ENCODE data around the gene WDR90.

The WDR90 gene

DNA sequence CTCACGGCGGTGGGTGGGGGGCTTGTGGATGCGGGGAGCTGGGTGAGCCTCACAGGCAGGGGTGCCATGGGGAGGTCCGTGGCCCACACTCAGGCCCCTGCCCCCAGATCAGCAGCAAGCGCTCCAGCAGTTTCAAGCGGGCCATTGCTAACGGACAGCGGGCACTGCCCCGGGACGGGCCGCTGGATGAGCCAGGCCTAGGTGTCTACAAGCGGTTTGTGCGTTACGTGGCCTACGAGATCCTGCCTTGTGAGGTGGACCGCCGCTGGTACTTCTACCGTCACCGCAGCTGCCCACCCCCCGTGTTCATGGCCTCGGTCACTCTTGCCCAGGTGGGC lies 27.4 kb downstream of the WDR90 start:
- no peak for DNase-seq (ENCODE audit: low read depth, low spot score)

DNA sequence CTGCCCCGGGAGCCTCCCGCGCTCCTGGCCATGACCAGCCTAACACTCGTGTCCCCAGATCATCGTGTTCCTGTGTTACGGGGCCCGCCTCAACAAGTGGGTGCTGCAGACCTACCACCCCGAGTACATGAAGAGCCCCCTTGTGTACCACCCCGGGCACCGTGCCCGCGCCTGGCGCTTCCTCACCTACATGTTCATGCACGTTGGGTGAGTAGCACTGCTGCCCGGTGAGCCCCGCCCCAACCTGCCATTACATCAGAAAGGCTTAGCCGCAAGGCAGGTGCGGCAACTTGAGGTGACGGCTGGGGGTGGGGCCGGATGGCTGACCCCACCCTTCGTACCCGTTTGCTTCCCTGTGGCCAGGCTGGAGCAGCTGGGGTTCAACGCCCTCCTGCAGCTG lies 27.7 kb downstream of the WDR90 start:
- no peak for DNase-seq (ENCODE audit: low read depth, low spot score)

DNA sequence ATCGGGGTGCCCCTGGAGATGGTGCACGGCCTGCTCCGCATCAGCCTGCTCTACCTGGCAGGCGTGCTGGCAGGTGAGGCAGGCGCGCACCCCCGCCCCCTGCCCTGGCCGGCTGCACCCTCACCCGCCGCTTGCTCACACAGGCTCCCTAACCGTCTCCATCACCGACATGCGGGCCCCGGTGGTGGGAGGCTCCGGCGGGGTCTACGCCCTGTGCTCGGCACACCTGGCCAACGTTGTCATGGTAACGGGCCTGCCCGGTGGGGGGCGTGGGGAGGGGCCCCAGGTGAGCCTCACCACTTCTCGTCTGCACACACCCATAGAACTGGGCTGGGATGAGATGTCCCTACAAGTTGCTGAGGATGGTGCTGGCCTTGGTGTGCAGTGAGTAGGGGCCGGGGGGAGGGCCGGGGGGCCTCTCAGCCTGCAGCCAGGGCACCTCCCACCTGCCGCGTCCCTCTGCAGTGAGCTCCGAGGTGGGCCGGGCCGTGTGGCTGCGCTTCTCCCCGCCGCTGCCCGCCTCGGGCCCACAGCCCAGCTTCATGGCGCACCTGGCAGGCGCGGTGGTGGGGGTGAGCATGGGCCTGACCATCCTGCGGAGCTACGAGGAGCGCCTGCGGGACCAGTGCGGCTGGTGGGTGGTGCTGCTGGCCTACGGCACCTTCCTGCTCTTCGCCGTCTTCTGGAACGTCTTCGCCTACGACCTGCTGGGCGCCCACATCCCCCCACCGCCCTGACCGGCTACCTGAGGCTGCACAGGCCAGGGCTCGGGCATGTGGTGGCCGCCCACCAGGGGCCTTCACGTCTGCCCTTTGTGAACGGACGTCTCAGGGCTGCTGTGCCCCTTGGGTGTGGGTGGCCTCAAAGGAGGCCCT lies 28.4 kb downstream of the WDR90 start:
- no peak for DNase-seq (ENCODE audit: low read depth, low spot score)

DNA sequence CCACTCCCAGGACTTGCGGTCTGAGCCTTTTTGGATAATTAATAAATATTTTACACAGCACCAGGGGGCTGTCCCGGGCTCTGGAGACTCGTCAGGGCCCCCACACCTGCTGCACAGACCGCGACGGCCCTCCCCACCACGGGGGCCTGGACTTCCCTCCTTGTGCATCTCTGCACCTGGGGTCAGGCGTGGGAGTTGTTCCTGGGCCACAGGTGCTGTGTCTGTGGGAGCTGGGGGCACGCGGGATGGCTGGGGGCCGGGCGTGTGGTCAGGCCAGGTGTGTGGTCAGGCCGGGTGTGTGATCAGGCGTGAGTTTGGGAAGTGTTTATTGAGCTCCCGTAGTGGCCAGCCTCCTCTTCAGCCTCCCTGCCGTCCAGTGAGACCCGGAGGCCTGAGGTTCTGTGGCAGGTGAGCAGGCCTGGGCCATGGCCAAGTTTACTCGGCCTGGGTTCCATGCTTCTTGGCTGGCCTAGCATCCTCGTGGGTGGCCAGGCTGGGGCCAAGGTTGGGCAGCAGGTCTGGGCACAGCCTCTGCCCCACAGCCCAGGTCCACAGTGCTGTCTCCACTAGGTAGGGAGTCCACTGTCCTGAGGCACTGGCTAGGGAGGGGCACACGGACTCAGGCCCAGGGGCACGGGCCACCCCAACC lies 29.2 kb downstream of the WDR90 start:
- DNase-seq (ENCODE audit: low read depth, low spot score) = no peak

DNA sequence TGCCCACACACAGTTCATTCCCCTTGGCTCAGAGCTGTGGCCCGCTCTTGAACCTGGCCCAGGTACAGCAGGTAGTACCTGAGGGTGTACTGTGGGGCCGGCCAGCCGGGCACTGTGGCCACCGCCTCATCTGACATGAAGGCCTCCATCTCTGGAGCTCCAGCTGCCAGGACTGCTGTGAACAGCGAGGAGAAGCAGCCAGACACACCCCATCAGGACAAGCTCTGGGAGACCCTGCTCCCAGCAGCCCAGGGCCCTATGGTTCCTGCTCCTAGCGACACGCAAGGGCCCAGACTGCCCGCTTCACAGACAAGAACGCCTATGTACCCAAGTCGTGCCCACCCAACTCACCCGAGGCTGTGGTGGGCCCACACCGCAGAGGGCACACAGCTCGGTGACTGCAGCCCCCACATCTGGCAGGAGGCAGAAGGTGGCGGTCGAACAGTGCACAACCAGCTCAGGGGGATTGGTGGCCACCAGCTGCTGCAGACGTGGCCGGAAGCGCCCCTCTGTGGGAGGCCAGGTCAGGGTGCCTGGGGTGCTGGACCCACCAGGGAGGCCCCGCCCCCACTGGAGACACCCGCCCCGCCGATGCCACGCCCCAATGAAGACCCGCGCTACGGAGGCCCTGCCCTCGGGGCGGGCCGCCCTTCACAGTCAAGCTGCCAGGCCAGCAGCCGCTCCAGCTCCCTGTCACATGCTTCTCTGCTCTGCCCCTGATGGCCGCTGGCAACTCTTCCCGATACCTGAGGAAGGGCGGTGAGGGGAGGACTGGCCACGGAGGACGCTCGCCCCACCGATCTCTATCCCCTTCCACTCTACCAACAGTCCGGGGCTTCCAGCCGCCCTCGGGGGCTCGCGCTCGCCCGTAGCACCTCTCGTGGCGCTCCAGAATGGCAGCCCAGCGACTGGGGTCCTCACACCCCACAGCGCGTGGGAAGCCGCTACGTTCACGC lies 30.0 kb downstream of the WDR90 start:
- DNase-seq (ENCODE audit: low read depth, low spot score) = no peak

DNA sequence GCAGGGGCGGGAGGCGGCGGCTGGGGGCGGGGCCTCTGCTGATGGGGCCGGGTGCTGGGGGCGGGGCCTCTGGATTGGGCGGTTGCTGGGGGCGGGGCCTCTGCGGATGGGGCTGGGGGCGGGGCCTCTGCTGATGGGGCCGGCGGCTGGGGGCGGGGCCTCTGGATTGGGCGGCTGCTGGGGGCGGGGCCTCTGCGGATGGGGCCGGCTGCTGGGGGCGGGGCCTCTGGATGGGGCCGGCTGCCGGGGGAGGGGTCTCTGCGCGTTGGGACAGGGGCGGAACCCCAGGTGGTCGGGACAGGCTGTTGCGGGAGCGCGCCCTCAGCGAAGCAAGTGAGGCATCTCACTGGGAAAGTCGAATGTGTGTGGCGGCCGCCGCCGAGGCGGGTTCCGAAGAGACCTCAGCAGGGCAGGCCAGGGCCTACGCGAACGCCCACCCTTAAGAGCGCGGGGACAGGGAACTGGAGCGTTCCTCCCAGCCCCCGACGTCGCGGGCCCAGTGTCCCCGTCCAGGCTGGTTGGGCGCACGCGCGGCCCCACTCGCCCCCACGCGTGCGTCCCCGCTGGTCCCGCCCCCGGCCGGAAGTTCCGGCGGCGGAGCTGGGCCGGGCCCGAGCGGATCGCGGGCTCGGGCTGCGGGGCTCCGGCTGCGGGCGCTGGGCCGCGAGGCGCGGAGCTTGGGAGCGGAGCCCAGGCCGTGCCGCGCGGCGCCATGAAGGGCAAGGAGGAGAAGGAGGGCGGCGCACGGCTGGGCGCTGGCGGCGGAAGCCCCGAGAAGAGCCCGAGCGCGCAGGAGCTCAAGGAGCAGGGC lies 30.9 kb downstream of the WDR90 start, which contains the start of gene STUB1:
TSS of gene STUB1 (plus strand) at position 597 of the 811 bp plus-strand sequence. CDS start at position 713, 116 bp downstream.
- peak; percentile 71 for DNase-seq (ENCODE audit: low read depth, low spot score)

DNA sequence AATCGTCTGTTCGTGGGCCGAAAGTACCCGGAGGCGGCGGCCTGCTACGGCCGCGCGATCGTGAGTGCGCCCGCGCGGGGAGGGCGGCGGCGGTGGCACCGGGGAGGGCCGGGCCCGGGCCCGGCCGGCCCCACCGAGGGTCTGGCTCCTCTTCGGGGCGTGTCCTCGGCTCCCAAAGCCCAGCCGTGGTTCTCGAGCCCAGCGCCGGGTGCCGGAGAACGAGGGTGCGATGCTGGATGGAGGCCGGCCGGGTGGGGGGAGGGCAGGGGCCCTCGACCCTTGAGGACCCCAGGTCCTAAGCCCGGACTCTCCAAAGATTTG lies 31.4 kb downstream of the WDR90 start:
- no peak for DNase-seq (ENCODE audit: low read depth, low spot score)

DNA sequence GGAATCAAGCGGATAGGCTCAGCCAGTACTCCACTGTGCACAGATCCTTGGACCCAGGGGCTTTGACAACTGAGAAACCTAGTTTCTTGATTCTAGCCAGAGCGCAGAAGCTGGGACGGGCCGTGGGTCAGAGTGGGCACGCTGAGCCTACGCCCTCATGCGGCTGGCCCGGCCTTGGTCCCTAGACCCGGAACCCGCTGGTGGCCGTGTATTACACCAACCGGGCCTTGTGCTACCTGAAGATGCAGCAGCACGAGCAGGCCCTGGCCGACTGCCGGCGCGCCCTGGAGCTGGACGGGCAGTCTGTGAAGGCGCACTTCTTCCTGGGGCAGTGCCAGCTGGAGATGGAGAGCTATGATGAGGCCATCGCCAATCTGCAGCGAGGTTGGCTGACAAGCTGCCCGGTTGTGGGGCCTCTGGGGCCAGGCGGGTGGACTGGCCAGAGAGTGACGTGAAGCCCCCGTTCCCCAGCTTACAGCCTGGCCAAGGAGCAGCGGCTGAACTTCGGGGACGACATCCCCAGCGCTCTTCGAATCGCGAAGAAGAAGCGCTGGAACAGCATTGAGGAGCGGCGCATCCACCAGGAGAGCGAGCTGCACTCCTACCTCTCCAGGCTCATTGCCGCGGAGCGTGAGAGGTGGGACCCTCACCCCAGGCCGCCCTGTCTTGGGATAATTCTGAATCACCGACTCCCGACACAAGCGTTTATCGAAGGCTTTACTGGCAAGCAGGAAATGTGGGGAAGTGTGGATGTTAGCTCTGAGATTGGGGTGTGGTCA lies 32.0 kb downstream of the WDR90 start:
- DNase-seq (ENCODE audit: low read depth, low spot score) = no peak

DNA sequence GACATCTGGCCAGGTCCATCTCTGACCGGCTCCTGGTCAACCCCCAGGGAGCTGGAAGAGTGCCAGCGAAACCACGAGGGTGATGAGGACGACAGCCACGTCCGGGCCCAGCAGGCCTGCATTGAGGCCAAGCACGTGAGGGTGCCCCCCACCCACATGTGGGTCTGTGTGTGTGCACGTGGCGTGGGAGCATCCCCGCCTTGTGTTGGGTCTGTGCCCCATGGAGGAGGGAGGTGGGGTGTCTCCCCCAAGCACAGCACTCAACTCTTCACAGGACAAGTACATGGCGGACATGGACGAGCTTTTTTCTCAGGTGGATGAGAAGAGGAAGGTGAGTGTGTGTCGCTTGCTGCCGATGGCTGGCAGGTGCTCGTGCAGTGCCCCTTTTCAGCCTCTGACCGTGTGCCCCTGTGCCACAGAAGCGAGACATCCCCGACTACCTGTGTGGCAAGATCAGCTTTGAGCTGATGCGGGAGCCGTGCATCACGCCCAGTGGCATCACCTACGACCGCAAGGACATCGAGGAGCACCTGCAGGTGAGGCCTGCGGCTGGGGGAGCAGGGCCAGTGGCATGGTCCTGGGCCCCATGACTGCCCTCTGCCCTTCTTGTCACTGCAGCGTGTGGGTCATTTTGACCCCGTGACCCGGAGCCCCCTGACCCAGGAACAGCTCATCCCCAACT lies 32.7 kb downstream of the WDR90 start:
- DNase-seq (ENCODE audit: low read depth, low spot score) = no peak

DNA sequence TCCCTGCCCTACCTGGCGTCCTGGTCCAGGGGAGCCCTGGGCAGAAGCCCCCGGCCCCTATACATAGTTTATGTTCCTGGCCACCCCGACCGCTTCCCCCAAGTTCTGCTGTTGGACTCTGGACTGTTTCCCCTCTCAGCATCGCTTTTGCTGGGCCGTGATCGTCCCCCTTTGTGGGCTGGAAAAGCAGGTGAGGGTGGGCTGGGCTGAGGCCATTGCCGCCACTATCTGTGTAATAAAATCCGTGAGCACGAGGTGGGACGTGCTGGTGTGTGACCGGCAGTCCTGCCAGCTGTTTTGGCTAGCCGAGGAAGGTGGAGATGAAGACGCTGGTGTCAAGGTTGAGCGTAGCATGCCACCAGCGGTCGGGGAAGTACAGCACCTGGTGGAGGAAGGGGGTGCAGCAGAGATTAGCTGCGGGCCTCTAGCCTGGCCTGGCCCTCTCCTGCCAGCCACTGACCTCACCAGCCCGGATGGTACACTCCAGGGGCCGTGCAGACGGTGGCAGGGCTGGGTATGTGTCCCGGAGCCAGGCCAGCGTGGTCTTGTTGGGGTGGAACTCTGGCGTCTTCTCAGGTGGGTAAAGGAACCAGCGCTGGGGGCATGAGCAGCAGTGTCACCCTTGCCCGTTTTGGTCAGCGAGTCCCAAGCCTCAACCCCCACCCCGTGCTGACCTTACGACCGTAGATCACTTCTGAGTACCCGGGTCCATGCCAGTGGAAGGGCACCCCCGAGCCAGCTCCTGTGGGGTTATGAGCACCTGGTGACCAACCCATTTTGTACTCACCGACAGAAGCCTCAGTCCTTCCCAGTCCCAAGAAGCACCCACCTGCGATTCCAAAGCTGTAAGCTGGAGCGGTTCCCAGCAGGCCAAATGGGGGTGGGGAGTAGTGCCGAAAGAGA lies 33.6 kb downstream of the WDR90 start:
- DNase-seq (ENCODE audit: low read depth, low spot score) = no peak

DNA sequence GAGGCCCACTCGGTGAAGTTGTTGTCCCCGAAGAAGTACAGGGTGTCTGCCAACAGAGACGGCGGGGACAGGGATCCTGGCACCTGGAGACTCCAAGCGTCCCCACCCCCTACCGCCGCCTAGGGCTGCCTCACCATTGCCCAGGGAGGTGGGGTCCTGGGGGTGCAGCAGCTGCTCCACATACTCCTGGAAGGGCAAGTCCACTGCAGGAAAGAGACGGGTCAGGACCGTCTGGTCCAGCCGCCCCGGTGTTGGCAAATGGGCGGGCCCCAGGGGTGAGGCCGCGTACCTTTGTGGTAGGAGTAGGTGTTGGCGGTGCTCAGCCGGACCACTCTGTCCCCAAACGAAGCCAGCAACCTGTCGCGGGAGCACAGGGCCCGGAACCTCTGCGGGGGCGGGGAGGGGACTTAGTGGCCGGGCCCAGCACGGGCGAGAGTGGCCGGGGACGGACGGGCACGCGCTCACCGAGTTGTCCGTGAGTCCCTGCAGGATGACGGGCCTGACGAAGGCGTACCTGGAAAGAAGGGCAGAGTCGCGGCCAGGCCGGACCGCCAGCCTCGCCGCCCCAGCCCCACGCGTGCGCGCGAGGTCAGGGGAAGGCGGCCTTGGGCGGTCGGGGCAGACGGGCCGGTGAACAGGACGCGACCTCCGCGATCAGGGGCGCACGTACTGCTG lies 34.4 kb downstream of the WDR90 start:
- no peak for DNase-seq (ENCODE audit: low read depth, low spot score)

DNA sequence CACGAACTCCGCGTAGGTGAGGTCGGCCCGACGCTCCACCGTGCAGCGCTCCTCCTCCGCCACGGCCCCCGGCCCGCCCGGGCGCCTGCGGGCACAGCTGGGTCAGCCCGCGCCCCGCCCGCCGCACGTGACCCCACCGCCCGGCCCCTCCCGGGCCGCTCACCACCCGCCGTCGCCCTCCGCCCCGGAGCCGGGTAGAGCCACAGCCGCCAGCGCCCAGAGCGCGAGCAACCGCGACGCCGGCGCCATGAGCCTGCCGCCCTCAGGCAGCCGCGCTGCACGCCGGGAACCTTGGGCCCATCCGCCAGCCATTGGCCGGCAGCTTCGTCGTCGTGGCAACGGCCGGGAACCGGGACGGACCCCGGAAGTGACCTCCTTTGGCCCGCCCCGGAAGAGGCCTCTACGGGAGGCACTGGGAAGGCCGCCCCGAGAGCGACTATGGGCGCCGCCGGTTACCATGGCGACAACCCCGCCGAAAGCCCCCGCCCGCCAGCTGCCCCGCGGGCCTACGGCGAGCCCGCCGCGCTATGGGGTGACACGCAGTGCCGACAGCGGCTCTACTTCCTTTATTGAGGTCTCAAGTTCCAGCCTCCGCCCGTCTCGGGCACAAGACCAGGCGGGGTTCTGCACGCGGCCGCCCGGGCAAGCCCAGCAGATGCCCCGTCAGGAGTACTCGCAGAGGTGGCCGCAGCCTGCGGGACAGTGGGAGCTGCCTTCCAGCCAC lies 35.1 kb downstream of the WDR90 start, which contains the start of gene JMJD8:
TSS of gene JMJD8 (minus strand) at position 264 of the 724 bp plus-strand sequence. CDS start at position 249, 15 bp downstream.
- peak; percentile 93 for DNase-seq (ENCODE audit: low read depth, low spot score)

DNA sequence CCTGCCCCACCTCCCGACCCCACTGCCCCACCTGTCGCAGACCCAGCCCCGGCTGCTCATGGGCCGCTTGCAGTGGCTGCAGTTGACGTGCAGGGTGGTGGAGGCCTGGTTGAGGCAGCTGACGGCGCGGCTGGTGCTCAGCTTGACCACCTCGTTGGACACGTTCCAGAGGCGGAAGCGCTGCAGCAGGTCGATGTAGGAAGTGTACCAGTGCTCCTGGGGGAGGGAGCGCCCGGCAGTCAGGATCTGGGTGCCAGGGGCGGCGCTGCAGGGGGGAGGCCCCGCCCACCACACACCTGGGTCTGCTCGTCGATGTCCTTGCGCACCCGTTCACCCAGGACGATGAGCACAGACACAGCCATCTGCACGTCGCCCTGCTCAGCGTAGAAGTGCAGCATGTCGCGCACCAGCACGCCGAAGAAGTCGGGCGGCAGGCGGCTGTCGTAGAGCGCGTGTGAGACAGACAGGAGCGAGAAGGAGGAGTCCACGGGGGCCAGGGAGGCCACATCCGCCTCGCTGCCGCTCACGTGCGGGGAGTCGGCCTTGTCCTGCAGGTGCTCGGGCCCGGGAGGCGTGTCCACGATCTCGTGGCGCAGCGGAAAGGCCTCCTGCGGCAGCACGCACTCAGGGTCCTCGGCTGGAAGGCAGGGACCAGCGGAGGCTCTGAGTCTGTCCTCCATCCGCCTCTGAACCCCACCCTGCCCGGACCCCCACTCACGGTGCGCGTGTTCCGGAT lies 36.0 kb downstream of the WDR90 start:
- no peak for DNase-seq (ENCODE audit: low read depth, low spot score)

DNA sequence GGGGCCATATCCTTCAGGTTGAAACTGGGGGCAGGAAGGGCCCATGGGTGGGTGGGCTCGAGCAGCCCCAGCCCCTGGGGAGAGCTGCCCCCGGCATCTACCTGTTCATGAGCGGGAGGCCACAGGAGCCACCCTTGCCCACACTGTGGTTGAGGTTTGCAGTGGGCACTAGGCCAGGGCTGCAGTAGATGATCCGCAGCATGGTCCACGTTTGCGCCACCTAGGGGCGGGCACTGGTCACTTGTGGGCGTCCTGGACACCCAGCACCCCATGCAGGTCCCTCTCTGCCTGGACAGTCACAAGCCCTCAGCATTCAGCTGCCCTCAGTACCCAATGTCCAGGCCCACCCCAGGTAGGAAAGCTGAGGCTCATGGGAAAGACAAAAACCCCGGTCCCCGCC lies 36.8 kb downstream of the WDR90 start:
- no peak for DNase-seq (ENCODE audit: low read depth, low spot score)

DNA sequence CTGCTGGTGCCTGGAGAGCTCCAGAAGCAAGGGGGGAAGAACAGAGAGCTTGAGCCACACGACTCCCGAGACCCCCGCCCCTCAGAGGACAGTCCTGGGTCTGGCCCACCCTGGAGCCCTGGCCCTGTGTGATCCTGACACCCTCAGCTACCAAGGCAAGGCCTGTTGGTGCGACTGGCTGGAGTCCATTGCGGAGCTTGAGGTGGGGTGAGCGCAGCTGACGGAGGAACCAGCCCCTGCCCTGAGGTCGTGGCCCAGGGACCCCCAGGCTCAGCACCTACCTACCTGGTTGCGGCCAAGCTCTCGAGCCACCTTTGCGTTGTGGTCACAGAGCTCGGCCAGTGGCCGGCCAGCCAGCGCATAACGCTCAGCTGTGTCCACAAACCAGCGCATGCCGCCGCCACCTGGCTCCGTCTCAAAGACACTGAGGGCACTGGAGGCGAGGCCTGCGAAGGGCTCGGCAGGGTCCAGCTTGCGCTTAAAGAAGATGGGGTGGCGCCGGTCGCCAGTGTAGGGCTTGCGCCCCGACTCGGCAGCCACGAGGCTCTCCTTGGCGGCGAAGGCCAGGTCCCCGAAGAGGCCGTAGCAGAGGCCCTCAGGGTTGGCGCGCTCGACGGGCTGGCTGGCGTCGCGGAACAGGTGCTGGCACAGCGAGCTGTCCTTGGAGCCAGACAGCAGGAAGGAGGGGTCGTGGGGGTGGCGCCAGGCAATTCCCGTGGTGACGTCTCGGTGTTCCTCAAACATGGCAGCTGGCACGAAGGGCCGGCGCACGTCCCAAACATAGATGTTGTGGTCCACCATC lies 37.5 kb downstream of the WDR90 start:
- no peak for DNase-seq (ENCODE audit: low read depth, low spot score)

DNA sequence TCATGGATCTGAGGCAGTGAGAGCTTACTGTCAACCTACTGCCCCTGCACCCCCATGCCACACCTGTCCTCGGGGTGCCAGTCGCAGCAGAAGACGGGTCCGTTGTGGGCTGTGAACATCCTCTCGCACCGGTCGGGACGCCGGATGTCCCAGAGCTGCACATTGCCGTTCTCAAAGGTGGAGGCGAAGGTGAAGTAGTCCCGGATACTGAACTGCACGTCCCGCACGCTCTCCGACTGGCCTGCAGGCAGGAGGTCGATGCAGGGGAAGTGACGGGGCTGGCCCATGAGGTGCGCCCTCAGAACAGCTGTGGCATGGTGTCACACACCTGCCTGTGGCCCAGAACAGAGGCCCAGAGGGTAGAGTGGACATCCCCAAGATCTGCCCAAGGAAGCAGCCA lies 38.3 kb downstream of the WDR90 start:
- no peak for DNase-seq (ENCODE audit: low read depth, low spot score)

Data from activated CD4-positive, CD25-positive, alpha-beta regulatory T cell treated with anti-CD3 and anti-CD28 coated beads, Interleukin-2, amount 50 U/mL, for 16 hours (primary cell).